HCT116 (cell line): ENCODE data around the gene MRPL18.

ENCODE experiments used
- EGR1 ChIP-seq: IDR thresholded peaks from 2 replicates; pipeline ENCODE4 v1.6.1; 2012; ENCODE audit warnings: low read depth
- EZH2 ChIP-seq: fragments of 200-600 bp; sonication (generic); IDR thresholded peaks from 2 replicates; pipeline ENCODE4 v1.6.1; 2017; ENCODE audit warnings: antibody characterized with exemption, mixed run types
- EZH2phosphoT487 ChIP-seq: fragments of 200-600 bp; IDR thresholded peaks from 2 replicates; pipeline ENCODE4 v1.6.1; 2018; ENCODE audit warnings: antibody characterized with exemption, borderline replicate concordance
- POLR2A ChIP-seq: IDR thresholded peaks from 2 replicates; pipeline ENCODE4 v1.7.0; 2011; ENCODE audit warnings: borderline replicate concordance; ENCODE audit not compliant: insufficient read depth, insufficient read length; ENCODE audit errors: extremely low read depth
- POLR2AphosphoS5 ChIP-seq: IDR thresholded peaks from 2 replicates; pipeline ENCODE4 v1.6.1; 2011; ENCODE audit warnings: mild to moderate bottlenecking, low read depth, low read length, moderate library complexity
- YY1 ChIP-seq: IDR thresholded peaks from 2 replicates; pipeline ENCODE4 v1.6.1; 2011; ENCODE audit warnings: low read length, low read depth, moderate library complexity, mild to moderate bottlenecking; ENCODE audit not compliant: insufficient replicate concordance; ENCODE audit errors: extremely low read depth
- ZFX ChIP-seq: fragments of 450-650 bp; IDR thresholded peaks from 2 replicates; pipeline ENCODE4 v1.6.1; 2017
- ZNF274 ChIP-seq: fragments of 200-500 bp; sonication (Bioruptor generic); IDR thresholded peaks from 2 replicates; pipeline ENCODE4 v1.6.1; 2014; ENCODE audit warnings: mild to moderate bottlenecking, low read depth, low read length, inconsistent platforms
- TF ChIP-seq, protein P1 (sequence below), 3 experiments: fragments of 200-600 bp in 1 of 3; sonication (generic) in 1 of 3; IDR thresholded peaks in 2 of 3; conservative IDR thresholded peaks in 1 of 3; 2 replicates each; pipeline ENCODE4 v1.5.1; 2012 to 2017; ENCODE audit warnings: low read depth in 2 of 3, low read length in 2 of 3, antibody characterized with exemption in 1 of 3, borderline replicate concordance in 1 of 3, control low read depth in 1 of 3, mild to moderate bottlenecking in 1 of 3, mixed read lengths in 1 of 3, mixed run types in 1 of 3, moderate library complexity in 1 of 3; ENCODE audit not compliant: insufficient read depth in 1 of 3
- TF ChIP-seq, protein P2 (sequence below): IDR thresholded peaks from 2 replicates; pipeline ENCODE4 v1.6.1; 2012; ENCODE audit warnings: low read depth
- TF ChIP-seq, protein P3 (sequence below): IDR thresholded peaks from 2 replicates; pipeline ENCODE4 v1.6.1; 2012

DNA sequence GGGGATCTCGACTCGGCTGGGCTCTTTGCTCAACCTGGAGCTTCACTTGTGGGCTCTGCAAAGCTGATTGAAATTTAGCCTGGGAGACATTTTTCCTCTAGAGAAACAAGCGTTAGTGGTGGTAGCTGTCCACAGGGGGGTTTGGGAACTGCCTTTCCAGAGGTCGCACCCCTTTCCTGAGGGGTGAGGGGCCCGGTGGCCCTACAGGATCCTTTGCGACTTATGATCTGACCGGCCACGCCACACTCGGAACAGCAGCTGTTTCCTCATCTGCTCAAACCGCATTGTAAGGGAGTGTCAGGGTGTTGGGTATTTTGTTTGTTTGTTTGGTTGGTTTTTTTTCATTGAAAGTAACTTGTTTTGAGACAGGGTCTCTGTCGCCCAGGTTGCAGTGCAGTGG, 30.9 kb downstream of the MRPL18 start:
- TF ChIP-seq, protein P1, sequence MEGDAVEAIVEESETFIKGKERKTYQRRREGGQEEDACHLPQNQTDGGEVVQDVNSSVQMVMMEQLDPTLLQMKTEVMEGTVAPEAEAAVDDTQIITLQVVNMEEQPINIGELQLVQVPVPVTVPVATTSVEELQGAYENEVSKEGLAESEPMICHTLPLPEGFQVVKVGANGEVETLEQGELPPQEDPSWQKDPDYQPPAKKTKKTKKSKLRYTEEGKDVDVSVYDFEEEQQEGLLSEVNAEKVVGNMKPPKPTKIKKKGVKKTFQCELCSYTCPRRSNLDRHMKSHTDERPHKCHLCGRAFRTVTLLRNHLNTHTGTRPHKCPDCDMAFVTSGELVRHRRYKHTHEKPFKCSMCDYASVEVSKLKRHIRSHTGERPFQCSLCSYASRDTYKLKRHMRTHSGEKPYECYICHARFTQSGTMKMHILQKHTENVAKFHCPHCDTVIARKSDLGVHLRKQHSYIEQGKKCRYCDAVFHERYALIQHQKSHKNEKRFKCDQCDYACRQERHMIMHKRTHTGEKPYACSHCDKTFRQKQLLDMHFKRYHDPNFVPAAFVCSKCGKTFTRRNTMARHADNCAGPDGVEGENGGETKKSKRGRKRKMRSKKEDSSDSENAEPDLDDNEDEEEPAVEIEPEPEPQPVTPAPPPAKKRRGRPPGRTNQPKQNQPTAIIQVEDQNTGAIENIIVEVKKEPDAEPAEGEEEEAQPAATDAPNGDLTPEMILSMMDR (IDR thresholded peaks at IDR 0.05 in 2 of 3, conservative IDR thresholded peaks at IDR 0.05 in 1 of 3; ENCODE audit: borderline replicate concordance in 1 of 3, insufficient read depth in 1 of 3, low read depth in 2 of 3, low read length in 2 of 3) = no peak
- TF ChIP-seq YY1 = no peak
- TF ChIP-seq POLR2A = no peak
- no peak for TF ChIP-seq POLR2AphosphoS5
- TF ChIP-seq, protein P2, sequence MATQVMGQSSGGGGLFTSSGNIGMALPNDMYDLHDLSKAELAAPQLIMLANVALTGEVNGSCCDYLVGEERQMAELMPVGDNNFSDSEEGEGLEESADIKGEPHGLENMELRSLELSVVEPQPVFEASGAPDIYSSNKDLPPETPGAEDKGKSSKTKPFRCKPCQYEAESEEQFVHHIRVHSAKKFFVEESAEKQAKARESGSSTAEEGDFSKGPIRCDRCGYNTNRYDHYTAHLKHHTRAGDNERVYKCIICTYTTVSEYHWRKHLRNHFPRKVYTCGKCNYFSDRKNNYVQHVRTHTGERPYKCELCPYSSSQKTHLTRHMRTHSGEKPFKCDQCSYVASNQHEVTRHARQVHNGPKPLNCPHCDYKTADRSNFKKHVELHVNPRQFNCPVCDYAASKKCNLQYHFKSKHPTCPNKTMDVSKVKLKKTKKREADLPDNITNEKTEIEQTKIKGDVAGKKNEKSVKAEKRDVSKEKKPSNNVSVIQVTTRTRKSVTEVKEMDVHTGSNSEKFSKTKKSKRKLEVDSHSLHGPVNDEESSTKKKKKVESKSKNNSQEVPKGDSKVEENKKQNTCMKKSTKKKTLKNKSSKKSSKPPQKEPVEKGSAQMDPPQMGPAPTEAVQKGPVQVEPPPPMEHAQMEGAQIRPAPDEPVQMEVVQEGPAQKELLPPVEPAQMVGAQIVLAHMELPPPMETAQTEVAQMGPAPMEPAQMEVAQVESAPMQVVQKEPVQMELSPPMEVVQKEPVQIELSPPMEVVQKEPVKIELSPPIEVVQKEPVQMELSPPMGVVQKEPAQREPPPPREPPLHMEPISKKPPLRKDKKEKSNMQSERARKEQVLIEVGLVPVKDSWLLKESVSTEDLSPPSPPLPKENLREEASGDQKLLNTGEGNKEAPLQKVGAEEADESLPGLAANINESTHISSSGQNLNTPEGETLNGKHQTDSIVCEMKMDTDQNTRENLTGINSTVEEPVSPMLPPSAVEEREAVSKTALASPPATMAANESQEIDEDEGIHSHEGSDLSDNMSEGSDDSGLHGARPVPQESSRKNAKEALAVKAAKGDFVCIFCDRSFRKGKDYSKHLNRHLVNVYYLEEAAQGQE = no peak
- TF ChIP-seq, protein P3, sequence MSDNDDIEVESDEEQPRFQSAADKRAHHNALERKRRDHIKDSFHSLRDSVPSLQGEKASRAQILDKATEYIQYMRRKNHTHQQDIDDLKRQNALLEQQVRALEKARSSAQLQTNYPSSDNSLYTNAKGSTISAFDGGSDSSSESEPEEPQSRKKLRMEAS = no peak
- no peak for TF ChIP-seq EZH2phosphoT487
- TF ChIP-seq EGR1 = no peak
- no peak for TF ChIP-seq ZNF274
- TF ChIP-seq EZH2 = no peak
- no peak for TF ChIP-seq ZFX
